Forelimb muscle (tissue), 1 donor: ENCODE measurements around the gene FOXB1. TPM values are rescaled to one million over a fixed set of nuclear protein-coding genes. Genes with fewer than 3 reads are reported as not detected.

Experiments
- DNase-seq: peaks from one replicate; pipeline ENCODE4 v3.0.0-alpha.2; 2013; ENCODE audit warnings: low read depth
- polyA plus RNA-seq: library from polyadenylated mRNA; unstranded; fragments of 120-200 nt; gene quantifications from one replicate; pipeline ENCODE4 v1.2.1, GENCODE V29; 2013; ENCODE audit not compliant: insufficient read length

Gene FOXB1
- polyA plus RNA-seq, result not detected

DNA sequence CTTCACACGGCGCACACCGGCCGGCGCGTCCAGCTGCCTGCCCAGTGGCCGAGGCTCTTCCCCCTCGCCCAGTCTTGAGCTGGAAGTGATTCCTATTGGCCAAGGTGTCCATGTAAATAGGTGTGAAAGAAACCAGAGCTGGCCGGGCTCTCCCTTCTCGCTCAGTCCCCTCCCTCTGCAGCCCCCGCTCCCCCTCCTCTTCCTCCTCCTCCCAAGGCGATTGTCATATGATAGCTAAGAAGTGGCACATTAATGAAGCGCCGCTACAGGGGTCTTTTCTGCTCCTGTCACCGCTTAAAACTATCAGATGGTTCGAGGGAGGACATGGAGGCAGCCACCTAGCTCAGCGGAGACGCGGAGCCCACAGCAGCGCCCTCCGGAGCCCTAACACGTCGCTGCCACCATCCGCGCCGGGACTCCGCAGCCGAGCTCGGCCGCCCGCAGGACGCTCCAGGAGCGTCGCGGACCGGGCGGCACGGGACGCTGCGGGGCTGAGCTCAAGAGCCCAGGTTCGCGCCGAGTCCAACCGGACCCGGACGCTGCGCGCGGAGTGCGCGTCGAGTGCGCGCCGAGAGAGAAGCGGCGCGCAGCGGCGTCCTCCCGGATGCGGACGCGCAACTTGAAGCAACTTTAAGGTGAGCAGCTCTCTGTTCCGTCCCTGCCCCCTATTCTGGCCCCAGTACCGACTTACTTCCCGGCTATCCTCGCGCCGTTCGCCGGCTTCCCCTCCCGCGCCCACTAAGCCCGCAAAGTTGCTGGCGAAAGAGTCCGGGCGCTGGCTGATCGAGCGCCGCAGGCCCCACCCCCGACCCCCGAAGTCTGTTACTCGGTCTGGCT lies at the start of gene FOXB1:
Gene FOXB1, plus strand, starts transcription at position 303 of the 837 bp plus-strand sequence. CDS start 653 bp downstream, outside the sequence.
- no peak for DNase-seq

DNA sequence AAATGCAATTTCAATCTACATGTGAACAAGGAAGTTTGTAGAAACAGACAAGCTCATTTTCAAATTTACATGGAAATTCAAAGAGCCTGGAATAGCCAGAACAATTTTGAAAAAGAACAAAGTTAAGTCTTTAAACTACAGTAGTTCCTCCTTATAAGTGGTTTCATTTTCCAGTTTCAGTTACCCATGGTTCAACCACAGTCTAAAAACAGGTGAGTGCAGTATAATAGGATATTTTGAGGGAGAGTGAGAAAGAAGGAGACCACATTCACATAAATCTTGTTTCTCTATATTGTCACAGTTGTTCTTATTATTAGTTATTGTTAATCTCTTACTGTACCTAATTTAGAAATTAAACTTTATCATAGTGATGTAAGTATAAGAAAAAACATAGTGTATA lies 45.8 kb upstream of the FOXB1 start:
- DNase-seq, result no peak

- DNase-seq, result no peak
These were observed 43.8 kb upstream of the FOXB1 start for GRCh38 chr15:59960318-59960717.

GRCh38 chr15:59963322-59963721 lies 40.8 kb upstream of the FOXB1 start:
- no peak for DNase-seq

GRCh38 chr15:59963925-59964324 lies 40.2 kb upstream of the FOXB1 start:
- no peak for DNase-seq

DNA sequence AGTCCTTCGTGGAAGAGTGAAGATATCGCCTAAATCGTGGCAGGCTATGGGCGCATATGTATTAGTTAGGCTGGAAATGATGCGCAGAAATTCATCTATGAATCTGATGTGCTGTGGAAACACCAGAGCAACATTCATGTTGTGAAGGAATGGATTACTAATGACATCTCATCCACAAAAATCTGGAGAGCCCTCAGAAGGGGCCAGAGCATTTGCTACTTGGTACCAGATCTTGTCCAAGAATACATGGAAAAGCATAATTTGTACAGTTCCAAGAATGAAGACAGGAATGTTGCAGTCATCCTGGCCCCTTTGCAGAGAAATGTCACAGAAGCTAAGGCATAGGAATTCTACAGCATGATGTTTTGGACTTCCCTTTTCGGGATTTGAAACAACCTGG lies 38.4 kb upstream of the FOXB1 start:
- no peak for DNase-seq

GRCh38 chr15:59966262-59966661 lies 37.8 kb upstream of the FOXB1 start:
- no peak for DNase-seq

DNA sequence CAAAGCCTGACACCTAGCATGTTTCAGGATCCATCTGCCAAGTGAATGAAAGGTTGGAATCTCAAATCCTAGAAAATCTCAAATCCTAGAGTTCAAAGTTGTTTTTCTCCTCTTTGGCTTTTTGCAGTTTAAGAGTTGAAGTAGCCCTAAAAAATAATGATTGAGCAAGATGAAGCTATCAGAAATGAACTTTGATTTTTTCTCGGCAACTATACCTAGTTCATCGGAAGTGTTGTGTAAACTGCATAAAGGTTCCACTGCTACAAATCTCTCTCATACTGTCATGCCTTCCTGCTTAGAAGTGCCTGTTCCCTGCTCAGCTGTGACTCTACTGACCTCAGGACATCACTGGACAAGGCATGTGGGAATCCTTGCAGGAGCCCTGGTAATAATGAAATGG lies 35.8 kb upstream of the FOXB1 start:
- no peak for DNase-seq

DNA sequence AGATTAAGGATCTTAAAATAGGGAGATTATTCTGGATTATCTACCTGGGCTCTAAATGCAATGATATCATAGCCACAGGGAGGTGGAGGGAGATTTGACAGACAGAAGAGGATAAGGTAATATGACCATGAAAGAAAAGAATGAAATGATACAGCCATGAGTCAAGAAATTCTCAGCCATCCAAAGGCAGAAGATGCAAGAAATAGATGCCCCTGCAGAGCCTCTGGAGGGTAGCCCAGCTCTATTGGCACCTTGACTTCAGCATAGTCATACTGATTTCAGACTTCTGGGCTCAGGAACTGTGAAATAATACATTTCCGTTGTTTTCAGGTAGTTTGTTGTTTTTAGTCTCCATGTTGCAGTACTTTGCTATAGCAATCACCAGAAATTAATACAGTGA lies 31.9 kb upstream of the FOXB1 start:
- DNase-seq, result no peak

GRCh38 chr15:59976480-59977271 lies 27.4 kb upstream of the FOXB1 start:
- no peak for DNase-seq

GRCh38 chr15:59991834-59992233 lies 12.3 kb upstream of the FOXB1 start:
- no peak for DNase-seq

GRCh38 chr15:59993041-59993750 lies 10.9 kb upstream of the FOXB1 start:
- no peak for DNase-seq

GRCh38 chr15:59993950-59994401 lies 10.1 kb upstream of the FOXB1 start:
- DNase-seq, result no peak

GRCh38 chr15:59994526-59994887 lies 9.6 kb upstream of the FOXB1 start:
- DNase-seq, result no peak

- no peak for DNase-seq
These were observed 9.1 kb upstream of the FOXB1 start for GRCh38 chr15:59994888-59995557.

DNA sequence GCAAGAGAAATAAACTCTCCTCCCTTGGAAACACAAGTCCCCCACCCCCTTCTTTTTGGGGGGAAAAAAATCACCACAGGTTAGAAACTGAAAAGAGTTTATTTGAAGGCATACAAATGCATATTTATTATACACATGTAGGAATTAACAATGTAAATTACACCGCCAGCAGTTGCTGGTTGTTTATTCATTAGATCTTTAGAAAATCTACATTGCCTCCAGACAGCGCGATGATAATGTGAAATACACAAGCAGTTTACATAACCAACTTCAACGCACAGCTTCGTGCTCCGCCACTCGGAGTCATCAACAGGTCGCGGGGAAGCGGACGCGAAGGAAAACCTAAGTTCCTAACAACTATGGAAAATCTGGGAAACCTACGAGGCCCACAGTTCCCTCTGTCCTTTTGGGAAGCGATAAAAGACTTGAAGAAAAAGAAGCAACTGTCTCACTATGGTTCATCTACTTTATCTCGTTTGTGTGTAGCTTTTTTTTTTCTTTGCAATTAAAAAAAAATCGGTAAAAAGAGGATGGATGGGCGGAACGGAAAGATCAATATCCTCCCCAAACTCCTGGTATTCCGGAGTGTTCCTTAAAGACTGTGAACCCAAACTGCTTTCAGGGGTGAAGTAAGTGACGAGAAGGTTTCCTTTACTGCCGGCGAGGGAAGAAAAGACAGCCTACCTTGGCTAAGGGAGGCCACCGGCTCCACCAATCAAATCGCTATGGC lies 8.4 kb upstream of the FOXB1 start:
- no peak for DNase-seq

DNA sequence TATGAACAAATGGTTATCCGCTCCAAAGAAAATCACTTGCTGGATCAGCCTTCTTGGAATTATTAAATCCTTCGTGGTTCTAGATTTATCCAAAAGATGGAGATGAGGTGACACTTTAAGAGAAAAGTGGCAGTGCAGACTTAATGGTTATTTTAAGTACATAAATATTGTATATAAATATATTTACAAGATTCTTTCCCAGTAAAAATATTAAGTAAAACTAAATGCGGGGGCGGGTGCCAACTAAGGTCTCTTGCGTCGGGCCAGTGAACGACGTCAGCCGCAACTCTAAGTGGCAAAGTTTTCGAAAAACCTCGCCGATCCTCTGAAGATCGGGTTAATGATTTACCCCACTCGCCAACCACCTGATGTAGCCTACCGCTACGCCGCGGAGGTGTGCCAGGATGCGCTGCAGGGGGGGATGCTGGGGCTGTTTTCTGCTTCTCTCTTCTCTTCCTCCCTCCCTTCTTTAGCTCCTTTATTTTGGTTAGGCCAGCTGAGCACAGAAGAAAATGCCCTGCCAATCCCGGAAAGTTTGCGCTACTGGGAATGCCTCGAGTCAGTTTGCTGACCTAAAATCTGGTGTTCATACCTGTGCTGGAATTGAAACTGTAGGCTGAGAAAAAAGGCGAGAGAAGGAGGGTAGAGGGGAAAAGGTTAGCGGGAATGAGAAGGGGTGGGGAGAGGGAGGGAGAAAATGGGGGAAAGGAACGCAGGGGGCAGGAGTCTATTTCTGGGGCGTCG lies 7.6 kb upstream of the FOXB1 start:
- DNase-seq, result no peak

- no peak for DNase-seq
These were observed 6.9 kb upstream of the FOXB1 start for GRCh38 chr15:59997070-59997701.

GRCh38 chr15:59998305-59998949 lies 5.7 kb upstream of the FOXB1 start:
- DNase-seq, result no peak
